GM12872 (cell line): Measurements from ENCODE around the gene UMAD1.

ENCODE experiments used
- TF ChIP-seq, protein P1 (sequence below): IDR thresholded peaks from 3 replicates; pipeline ENCODE4 v1.5.1; 2011; ENCODE audit warnings: low read depth, mild to moderate bottlenecking, low read length, moderate library complexity; ENCODE audit not compliant: insufficient read depth

UMAD1 gene

DNA sequence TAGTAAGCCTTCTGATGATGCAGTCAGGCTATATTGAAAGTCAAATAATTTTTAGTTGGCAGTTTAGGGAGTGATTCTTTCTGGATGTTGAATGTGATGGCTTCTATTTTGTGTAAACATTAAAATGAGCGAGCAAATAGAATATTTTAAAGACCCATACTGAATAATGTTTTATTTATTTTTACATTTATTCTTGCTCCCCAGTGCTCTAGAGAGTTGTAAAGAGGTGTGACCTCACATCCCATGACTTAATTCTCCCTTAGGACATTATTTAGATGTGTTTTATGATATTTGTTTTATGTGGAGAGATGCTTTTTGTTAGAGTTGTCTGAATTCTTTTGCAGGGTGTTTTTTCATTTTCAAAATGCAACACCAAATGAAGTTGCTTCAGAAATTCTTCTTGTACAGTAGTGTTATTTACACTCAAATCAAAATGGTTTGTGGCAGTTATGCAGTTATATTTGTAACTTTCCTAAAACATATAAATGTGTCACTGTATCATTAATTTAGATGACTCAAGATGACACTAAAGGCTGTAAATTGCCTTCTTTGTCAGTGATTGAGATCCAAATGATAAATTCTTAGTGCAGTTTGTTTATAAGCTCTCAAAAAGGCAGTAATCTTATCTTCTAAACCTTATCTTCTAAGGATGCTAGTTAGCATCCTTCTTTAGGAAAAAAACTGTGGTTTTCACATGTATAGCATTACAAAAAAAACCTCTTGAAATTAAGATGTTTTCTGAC is 12.4 kb downstream of the UMAD1 start:
- TF ChIP-seq, protein P1, sequence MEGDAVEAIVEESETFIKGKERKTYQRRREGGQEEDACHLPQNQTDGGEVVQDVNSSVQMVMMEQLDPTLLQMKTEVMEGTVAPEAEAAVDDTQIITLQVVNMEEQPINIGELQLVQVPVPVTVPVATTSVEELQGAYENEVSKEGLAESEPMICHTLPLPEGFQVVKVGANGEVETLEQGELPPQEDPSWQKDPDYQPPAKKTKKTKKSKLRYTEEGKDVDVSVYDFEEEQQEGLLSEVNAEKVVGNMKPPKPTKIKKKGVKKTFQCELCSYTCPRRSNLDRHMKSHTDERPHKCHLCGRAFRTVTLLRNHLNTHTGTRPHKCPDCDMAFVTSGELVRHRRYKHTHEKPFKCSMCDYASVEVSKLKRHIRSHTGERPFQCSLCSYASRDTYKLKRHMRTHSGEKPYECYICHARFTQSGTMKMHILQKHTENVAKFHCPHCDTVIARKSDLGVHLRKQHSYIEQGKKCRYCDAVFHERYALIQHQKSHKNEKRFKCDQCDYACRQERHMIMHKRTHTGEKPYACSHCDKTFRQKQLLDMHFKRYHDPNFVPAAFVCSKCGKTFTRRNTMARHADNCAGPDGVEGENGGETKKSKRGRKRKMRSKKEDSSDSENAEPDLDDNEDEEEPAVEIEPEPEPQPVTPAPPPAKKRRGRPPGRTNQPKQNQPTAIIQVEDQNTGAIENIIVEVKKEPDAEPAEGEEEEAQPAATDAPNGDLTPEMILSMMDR: no peak

GRCh38 chr7:7653593-7654187 is 13.1 kb downstream of the UMAD1 start:
- TF ChIP-seq, protein P1: peak; percentile 79

- TF ChIP-seq, protein P1: no peak
These were observed 14.6 kb downstream of the UMAD1 start for GRCh38 chr7:7654964-7655715.

DNA sequence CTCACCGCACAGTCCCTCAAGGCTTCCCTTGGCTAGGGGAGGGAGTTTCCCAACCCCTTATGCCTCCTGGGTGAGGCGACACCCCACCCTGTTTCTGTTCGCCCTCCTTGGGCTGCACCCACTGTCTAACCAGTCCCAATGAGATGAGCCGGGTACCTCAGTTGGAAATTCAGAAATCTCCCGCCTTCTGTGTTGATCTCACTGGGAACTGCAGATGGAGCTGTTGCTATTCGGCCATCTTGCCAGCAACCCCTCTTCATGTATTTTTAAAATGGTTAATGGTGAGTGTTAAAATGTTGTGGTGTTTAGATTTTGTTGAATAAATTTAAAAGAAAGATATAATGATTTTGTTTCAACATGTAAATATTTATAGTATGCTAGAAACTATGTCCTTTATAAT is 22.0 kb downstream of the UMAD1 start:
- TF ChIP-seq, protein P1: no peak

GRCh38 chr7:7664291-7664690 is 23.7 kb downstream of the UMAD1 start:
- TF ChIP-seq, protein P1: no peak

DNA sequence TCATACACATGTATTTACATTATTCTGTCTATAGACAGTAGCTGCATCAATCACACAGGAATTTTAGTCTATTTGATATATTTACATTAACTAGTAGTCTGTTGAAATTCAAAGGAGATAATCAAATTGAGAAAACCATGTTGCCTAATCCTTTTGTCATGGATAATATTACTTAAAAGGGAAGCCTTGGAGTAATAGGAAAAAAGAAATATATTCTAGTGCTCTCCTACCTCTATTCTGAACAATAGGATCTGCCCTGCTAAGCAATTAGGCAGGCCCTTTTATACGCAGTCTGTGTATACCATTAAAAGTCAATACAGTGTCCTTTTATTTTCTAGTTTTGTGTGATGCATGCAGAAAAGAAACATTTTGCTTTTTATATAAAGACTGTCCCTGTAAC is 24.5 kb downstream of the UMAD1 start:
- TF ChIP-seq, protein P1: no peak

GRCh38 chr7:7667187-7667586 is 26.6 kb downstream of the UMAD1 start:
- TF ChIP-seq, protein P1: no peak
